K562 (cell line): ENCODE results near the gene DUS1L. TPM values are rescaled to one million over a fixed set of nuclear protein-coding genes. Genes with fewer than 3 reads are reported as not detected.
A peak's percentile ranks its signal among the peaks of the same experiment; 100 is the strongest.

Source experiments
- ATAC-seq: fragments of 200-7000 bp; cut with Tn5 transposase; 3 replicates; pipeline ENCODE4 v1.9.1; 2020; ENCODE audit warnings: moderate library complexity
- BruUV-seq: library from RNA; stranded (reverse); fragments of 400-500 nt; replicated peaks from 2 replicates; lab custom pipeline; 2021; lab: Mats Ljungman, UMichigan
- CTCF ChIA-PET: fragments of 300-600 bp; formaldehyde crosslinking; extraction: SDS; loops from one replicate; lab custom pipeline; 2021; ENCODE audit warnings: low intra/inter-chr PET ratio; lab: Yijun Ruan, JAX
- POLR2A ChIA-PET: fragments of 300-600, 350-650 bp; sonication (Branson Sonifier 250); formaldehyde crosslinking; extraction: SDS; loops from one replicate; lab custom pipeline; 2021; ENCODE audit warnings: antibody characterized with exemption, inconsistent platforms; lab: Yijun Ruan, JAX
- DNase-seq, 4 experiments: peaks; one replicate each; pipeline versions ENCODE4 v3.0.0 to v3.0.0-alpha.2; 2011 to 2018; ENCODE audit warnings: low spot score in 3 of 4, mixed read lengths in 3 of 4; ENCODE audit errors: extremely low read depth in 1 of 4
- FAIRE-seq: peaks from 2 replicates; lab custom pipeline; 2011; peaks lifted over from hg19 to GRCh38; lab: Jason Lieb, UNC
- H2AFZ ChIP-seq: 2 replicates; pipeline ENCODE4 v1.6.0; 2011; ENCODE audit warnings: low read depth, low read length, control low read depth, inconsistent platforms
- H3K27ac ChIP-seq: fragments of 200-600 bp; 3 replicates; pipeline ENCODE4 v1.8.0; 2011; ENCODE audit warnings: low read depth, mild to moderate bottlenecking, control low read depth, inconsistent platforms, low read length, moderate library complexity, mixed read lengths; ENCODE audit errors: extremely low read depth
- H3K27me3 ChIP-seq, 2 experiments: fragments of 300-600 bp in 1 of 2; 2 replicates in 1 of 2; 3 replicates in 1 of 2; pipeline versions ENCODE4 v1.6.0 to v1.8.0; 2011; ENCODE audit warnings: inconsistent platforms in 2 of 2, low read length in 2 of 2, mild to moderate bottlenecking in 1 of 2, mixed read lengths in 1 of 2, moderate library complexity in 1 of 2; ENCODE audit not compliant: control insufficient read depth in 2 of 2, insufficient read depth in 2 of 2
- H3K36me3 ChIP-seq: fragments of 300-600 bp; 3 replicates; pipeline ENCODE4 v1.8.0; 2011; ENCODE audit warnings: mild to moderate bottlenecking, low read length, inconsistent platforms; ENCODE audit not compliant: control insufficient read depth, insufficient read depth
- H3K4me1 ChIP-seq, 2 experiments: fragments of 200-600 bp in 1 of 2; replicated peaks in 1 of 2; 2 replicates in 1 of 2; 3 replicates in 1 of 2; pipeline versions ENCODE4 v1.5.1 to v1.8.0; 2011; ENCODE audit warnings: inconsistent platforms in 2 of 2, low read length in 2 of 2, mild to moderate bottlenecking in 1 of 2, mixed read lengths in 1 of 2, moderate library complexity in 1 of 2; ENCODE audit not compliant: control insufficient read depth in 2 of 2, insufficient read depth in 2 of 2
- H3K4me2 ChIP-seq: 2 replicates; pipeline ENCODE4 v1.6.1; 2011; ENCODE audit warnings: low read length, control low read depth, inconsistent platforms, mixed read lengths; ENCODE audit not compliant: insufficient read depth
- H3K4me3 ChIP-seq: fragments of 200-600 bp; sonication (generic), shearing (Covaris generic); 2 replicates; pipeline ENCODE4 v1.5.1; 2016; ENCODE audit warnings: control low read depth, inconsistent platforms
- H3K79me2 ChIP-seq: fragments of 200-600 bp; 3 replicates; pipeline ENCODE4 v1.8.0; 2011; ENCODE audit warnings: low read length, inconsistent platforms; ENCODE audit not compliant: control insufficient read depth, insufficient read depth
- H3K9ac ChIP-seq, 2 experiments: 2 replicates each; pipeline versions ENCODE4 v1.6.0 to v1.6.1; 2011; ENCODE audit warnings: low read depth in 2 of 2, low read length in 2 of 2, control low read depth in 1 of 2, inconsistent platforms in 1 of 2, mild to moderate bottlenecking in 1 of 2, mixed read lengths in 1 of 2; ENCODE audit not compliant: insufficient read depth in 1 of 2
- H3K9me1 ChIP-seq: one replicate; pipeline ENCODE4 v1.6.0; 2011; ENCODE audit warnings: inconsistent platforms, mild to moderate bottlenecking, low read length, moderate library complexity; ENCODE audit not compliant: control insufficient read depth, insufficient read depth
- H3K9me3 ChIP-seq: replicated peaks from 2 replicates; pipeline ENCODE4 v1.5.1; 2011; ENCODE audit warnings: low read depth, low read length, inconsistent platforms; ENCODE audit not compliant: control insufficient read depth, insufficient read depth
- H4K20me1 ChIP-seq: replicated peaks from 2 replicates; pipeline ENCODE4 v1.6.1; 2011; ENCODE audit warnings: low read length, inconsistent platforms, mixed read lengths; ENCODE audit not compliant: control insufficient read depth, insufficient read depth
- BRCA1 ChIP-seq, 2 experiments: fragments of 450-650 bp in 1 of 2; sonication (generic) in 1 of 2; formaldehyde crosslinking in 1 of 2; IDR thresholded peaks; 2 replicates each; pipeline versions ENCODE4 v1.5.0 to v1.6.1; 2017 to 2020; ENCODE audit warnings: mild to moderate bottlenecking in 1 of 2, missing genetic modification reagents in 1 of 2
- CBFB ChIP-seq: sonication (generic); formaldehyde crosslinking; IDR thresholded peaks from 2 replicates; pipeline ENCODE4 v1.4.0; 2020; ENCODE audit warnings: mild to moderate bottlenecking, missing genetic modification reagents
- CHD1 ChIP-seq: fragments of 200-600 bp; sonication (generic); IDR thresholded peaks from one replicate; pipeline ENCODE4 v1.6.1; 2012; ENCODE audit warnings: mild to moderate bottlenecking, moderate library complexity, low read length, inconsistent platforms
- ESRRA ChIP-seq: fragments of 450-650 bp; IDR thresholded peaks from 2 replicates; pipeline ENCODE4 v1.6.1; 2014; ENCODE audit warnings: low read depth, mild to moderate bottlenecking, moderate library complexity, borderline replicate concordance
- ETV6 ChIP-seq, 3 experiments: fragments of 150-350 bp in 1 of 3; sonication (generic) in 1 of 3; formaldehyde crosslinking in 1 of 3; IDR thresholded peaks; 2 replicates each; pipeline versions ENCODE4 v1.6.1 to v1.8.0; 2014 to 2022; ENCODE audit warnings: borderline replicate concordance in 2 of 3, low read depth in 2 of 3, antibody characterized with exemption in 1 of 3, low read length in 1 of 3, mild to moderate bottlenecking in 1 of 3, missing genetic modification reagents in 1 of 3
- FOXA1 ChIP-seq: fragments of 450-650 bp; IDR thresholded peaks from 2 replicates; pipeline ENCODE4 v1.6.1; 2016; ENCODE audit warnings: mild to moderate bottlenecking, borderline replicate concordance
- GABPA ChIP-seq: fragments of 200-800 bp; sonication (Bioruptor generic); conservative IDR thresholded peaks from 2 replicates; pipeline ENCODE4 v1.6.1; 2016; ENCODE audit warnings: low read depth, missing genetic modification characterization, missing compliant biosample characterization
- GTF2A2 ChIP-seq: IDR thresholded peaks from 2 replicates; pipeline ENCODE4 v1.6.1; 2016; ENCODE audit warnings: mild to moderate bottlenecking, missing genetic modification characterization, missing compliant biosample characterization
- MTA3 ChIP-seq: fragments of 450-650 bp; formaldehyde crosslinking; IDR thresholded peaks from 2 replicates; pipeline ENCODE4 v1.6.1; 2017; ENCODE audit warnings: mild to moderate bottlenecking, borderline replicate concordance
- NEUROD1 ChIP-seq: fragments of 150-350 bp; IDR thresholded peaks from 2 replicates; pipeline ENCODE4 v1.6.1; 2014; ENCODE audit warnings: borderline replicate concordance, low read length, low read depth; ENCODE audit not compliant: partially characterized antibody
- NFIC ChIP-seq: fragments of 450-650 bp; IDR thresholded peaks from 2 replicates; pipeline ENCODE4 v1.6.1; 2017; ENCODE audit warnings: mild to moderate bottlenecking, inconsistent platforms
- NR2C1 ChIP-seq, 2 experiments: fragments of 450-650 bp; IDR thresholded peaks; 2 replicates each; pipeline ENCODE4 v1.6.1; 2017; ENCODE audit warnings: mild to moderate bottlenecking in 2 of 2, antibody characterized with exemption in 1 of 2, inconsistent platforms in 1 of 2, missing compliant biosample characterization in 1 of 2, missing genetic modification characterization in 1 of 2
- PCBP1 ChIP-seq: fragments of 200-400 bp; formaldehyde crosslinking; IDR thresholded peaks from 2 replicates; pipeline ENCODE4 v1.6.1; 2018; ENCODE audit warnings: mild to moderate bottlenecking, low read depth, low read length; ENCODE audit not compliant: poor library complexity, severe bottlenecking
- RBM14 ChIP-seq: fragments of 200-400 bp; formaldehyde crosslinking; IDR thresholded peaks from 2 replicates; pipeline ENCODE4 v1.6.1; 2018; ENCODE audit warnings: low read depth, mild to moderate bottlenecking, low read length, moderate library complexity, borderline replicate concordance; ENCODE audit not compliant: insufficient read depth
- RCOR1 ChIP-seq, 2 experiments: IDR thresholded peaks; 2 replicates each; pipeline ENCODE4 v1.6.1; 2012; ENCODE audit warnings: low read depth in 2 of 2, low read length in 2 of 2, borderline replicate concordance in 1 of 2, improper control_type of control experiment in 1 of 2
- SIRT6 ChIP-seq: IDR thresholded peaks from one replicate; pipeline ENCODE4 v1.6.1; 2012; ENCODE audit warnings: low read depth, mild to moderate bottlenecking, control low read depth, inconsistent platforms, low read length, moderate library complexity
- SMAD3 ChIP-seq: fragments of 450-650 bp; formaldehyde crosslinking; conservative IDR thresholded peaks from 2 replicates; pipeline ENCODE4 v1.4.0; 2020; ENCODE audit warnings: mild to moderate bottlenecking
- SMARCC2 ChIP-seq: fragments of 450-650 bp; IDR thresholded peaks from 2 replicates; pipeline ENCODE4 v1.6.1; 2017; ENCODE audit warnings: antibody characterized with exemption, moderate library complexity, mild to moderate bottlenecking, low read depth
- SP1 ChIP-seq: sonication (generic); formaldehyde crosslinking; IDR thresholded peaks from 2 replicates; pipeline ENCODE4 v1.8.1; 2022; ENCODE audit warnings: mild to moderate bottlenecking, missing genetic modification reagents
- U2AF2 ChIP-seq: fragments of 200-400 bp; formaldehyde crosslinking; optimal IDR thresholded peaks from 2 replicates; pipeline ENCODE3; 2017; ENCODE audit warnings: low read depth, mild to moderate bottlenecking, low read length
- ZNF282 ChIP-seq: sonication (generic); formaldehyde crosslinking; IDR thresholded peaks from 2 replicates; pipeline ENCODE4 v1.8.1; 2023; ENCODE audit warnings: missing genetic modification reagents
- ZNF717 ChIP-seq: fragments of 250-450 bp; sonication (Bioruptor Pico); IDR thresholded peaks from 2 replicates; pipeline ENCODE4 v1.5.0; 2021
- WGBS: fragments of 100-300 bp; shearing (Covaris generic); methylation state at CpG from one replicate; pipeline ENCODE4 v1.1.6; 2016; ENCODE audit warnings: low coverage, mixed read lengths; ENCODE audit not compliant: insufficient coverage; ENCODE audit errors: missing lambda C conversion rate; 5-methylcytosine and 5-hydroxymethylcytosine counted together
- in situ Hi-C: fragments of 300-500 bp; cut with MboI; formaldehyde crosslinking; loops from 4 replicates; pipeline ENCODE4 v1.15.0; 2018; ENCODE audit warnings: inconsistent platforms, mixed read lengths
- intact Hi-C: fragments of 100-400 bp; cut with micrococcal nuclease; formaldehyde crosslinking; loops from 2 replicates; pipeline ENCODE4 v1.14.2; 2022
- polyA plus RNA-seq, 8 experiments: library from polyadenylated mRNA; depleted of rRNA in 4 of 8; stranded (reverse) in 5 of 8; unstranded in 3 of 8; fragments of >200 nt; fragmentation: Nextera tagmentation in 2 of 8; fragmentation: Illumina TruSeq in 1 of 8; extraction: Ambion mirVana in 2 of 8; extraction: Trizol in 1 of 8; gene quantifications; 2 replicates each; pipeline versions ENCODE4 v1.2.1 to v1.2.3, GENCODE V29; 2011 to 2014; ENCODE audit warnings: inconsistent platforms in 1 of 8, missing spikeins in 1 of 8
- total RNA-seq, 7 experiments: library from RNA; depleted of rRNA in 6 of 7; stranded (reverse); fragments of >200 nt in 6 of 7; fragmentation: Illumina TruSeq in 2 of 7; extraction: Trizol in 2 of 7; gene quantifications; 2 replicates each; pipeline versions ENCODE4 v1.2.1 to v1.2.3, GENCODE V29; 2011 to 2021; ENCODE audit warnings: low replicate concordance in 1 of 7

DUS1L gene
- total and polyA plus RNA-seq, 9 of the 15 experiments (the other 6 are each of a cell fraction or from before 2014, with no cell fraction given), result 7.8 to 210 (median 83.9) TPM

- no peak overlapping the region for H2AFZ ChIP-seq
- intact Hi-C loops, result loop anchor here (5.0 kb wide), 1 partner anchor 64 kb away; the partner anchor contains the start of gene RAC3
- TF ChIP-seq SMARCC2 (no peak), ETV6 (IDR thresholded peaks at IDR 0.05; ENCODE audit: borderline replicate concordance in 1 of 2, low read depth in 2 of 2, low read length in 1 of 2) (no peak), ETV6 (CRISPR knock-in tag; IDR thresholded peaks at IDR 0.05; ENCODE audit: borderline replicate concordance) (no peak), NFIC (no peak), RCOR1 (IDR thresholded peaks at IDR 0.05; ENCODE audit: borderline replicate concordance in 1 of 2, low read depth in 2 of 2, low read length in 2 of 2) (no peak), ZNF717 (CRISPR knock-in tag) (no peak), CBFB (CRISPR knock-in tag) (peak; percentile 29; the same call in 1 of the 2 replicates), SP1 (peak; percentile 63; the same call in 1 of the 2 replicates), PCBP1 (peak; percentile 55), U2AF2 (no peak), SMAD3 (CRISPR knock-in tag) (no peak), BRCA1 (IDR thresholded peaks at IDR 0.05) (no peak), BRCA1 (CRISPR knock-in tag; IDR thresholded peaks at IDR 0.05) (0 out of 2 replicates have a peak, but pooled peaks have one; percentile 31), SIRT6 (peak; percentile 57), NEUROD1 (no peak), RBM14 (peak; percentile 84; the same call in 1 of the 2 replicates), MTA3 (no peak), GTF2A2 (tag) (no peak), NR2C1 (IDR thresholded peaks at IDR 0.05) (no peak), NR2C1 (tag; IDR thresholded peaks at IDR 0.05) (no peak), CHD1 (peak; percentile 69), ZNF282 (CRISPR knock-in tag) (peak; percentile 12; the same call in 1 of the 2 replicates), FOXA1 (no peak), ESRRA (no peak), GABPA (tag) (no peak)
Measured at GRCh38 chr17:82095777-82096708, 30.4 kb upstream of the DUS1L start.

More at GRCh38 chr17:82095777-82096708, 30.4 kb upstream of the DUS1L start:
- in situ Hi-C loops, result no loop called here
- POLR2A ChIA-PET, result interaction anchor here (0.6 to 2.0 kb wide), 11 partner anchors 10 to 1017 kb away, joined by 3 to 11 read pairs (median 5); no protein-coding TSS in a partner anchor
- Histone ChIP-seq H3K4me1 (peaks cover 25 to 89% of the 10 kb centered on the region in 2 experiments), H3K4me2 (peak overlapping the region; percentile 78), H3K9me3 (no peaks in the 10 kb centered on the region), H3K36me3 (peaks cover 62% of the 10 kb centered on the region), H3K79me2 (peaks cover 75% of the 10 kb centered on the region), H3K9me1 (no peaks in the 10 kb centered on the region), H3K27me3 (no peaks in the 10 kb centered on the region), H3K4me3 (peak overlapping the region; percentile 97), H4K20me1 (peaks cover 34% of the 10 kb centered on the region), H3K27ac (peak overlapping the region; percentile 94), H3K9ac (peak overlapping the region; percentile 95 to 100)
- ATAC-seq, result no peak
- CTCF ChIA-PET, result no interaction called here
- FAIRE-seq, result no peak
- WGBS, result 67% methylated on average over 33 of the region's 35 CpGs
- BruUV-seq, result no TSS peak
- DNase-seq, result no peak
